Erythroblast (primary cell): ENCODE data around the gene PLCH2.

Source experiments
- GATA1 ChIP-seq: IDR thresholded peaks from 2 replicates; pipeline ENCODE4 v1.6.1; 2011; ENCODE audit warnings: low read depth, mild to moderate bottlenecking, control low read depth, low read length, moderate library complexity
- POLR2A ChIP-seq: IDR thresholded peaks from 2 replicates; pipeline ENCODE4 v1.6.1; 2011; ENCODE audit warnings: mild to moderate bottlenecking, low read length

- TF ChIP-seq POLR2A = no peak
- no peak for TF ChIP-seq GATA1
These were observed 7.5 kb upstream of the PLCH2 start for GRCh38 chr1:2468540-2468939.
